AML-193 (cell line): ENCODE data around the gene IGFN1.
"Not testable (repeated sequence)": the region's sequence is repeated elsewhere in the genome, so short reads cannot be mapped to it uniquely, and the experiment has no call there.

Source experiments
- DNase-seq, 2 experiments: peaks; one replicate each; lab custom pipeline; 2025; lab: John Stamatoyannopoulos, UW

The IGFN1 gene

GRCh38 chr1:201250326-201251011, 59.8 kb downstream of the IGFN1 start:
- DNase-seq, result no peak

- no peak for DNase-seq
Observed at GRCh38 chr1:201251411-201251810, 60.8 kb downstream of the IGFN1 start.

GRCh38 chr1:201251851-201252430, 61.3 kb downstream of the IGFN1 start:
- no peak for DNase-seq

DNA sequence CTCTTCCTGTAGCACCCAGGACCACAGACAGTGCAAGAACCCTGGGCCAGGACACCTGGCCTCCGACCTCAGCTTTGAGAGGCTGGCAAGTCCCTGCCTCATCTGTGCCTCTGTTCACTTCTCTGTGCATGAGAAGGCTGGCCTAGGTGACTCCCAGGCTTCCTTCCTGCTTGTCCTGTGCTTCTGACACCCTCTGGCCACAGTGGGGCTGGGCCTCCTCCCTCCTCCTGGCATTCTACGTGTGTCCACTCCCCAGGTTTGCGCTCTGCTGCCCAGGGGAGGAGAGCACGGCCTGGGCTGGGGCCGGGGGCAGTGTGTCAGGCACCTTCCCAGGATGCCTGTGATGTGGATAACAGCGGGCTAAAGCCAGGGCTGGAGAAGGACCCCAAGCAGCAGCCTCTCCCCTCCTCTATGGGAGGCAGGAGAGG, 62.3 kb downstream of the IGFN1 start:
- DNase-seq, result no peak

- no peak for DNase-seq
Observed at GRCh38 chr1:201253411-201253810, 62.8 kb downstream of the IGFN1 start.

DNA sequence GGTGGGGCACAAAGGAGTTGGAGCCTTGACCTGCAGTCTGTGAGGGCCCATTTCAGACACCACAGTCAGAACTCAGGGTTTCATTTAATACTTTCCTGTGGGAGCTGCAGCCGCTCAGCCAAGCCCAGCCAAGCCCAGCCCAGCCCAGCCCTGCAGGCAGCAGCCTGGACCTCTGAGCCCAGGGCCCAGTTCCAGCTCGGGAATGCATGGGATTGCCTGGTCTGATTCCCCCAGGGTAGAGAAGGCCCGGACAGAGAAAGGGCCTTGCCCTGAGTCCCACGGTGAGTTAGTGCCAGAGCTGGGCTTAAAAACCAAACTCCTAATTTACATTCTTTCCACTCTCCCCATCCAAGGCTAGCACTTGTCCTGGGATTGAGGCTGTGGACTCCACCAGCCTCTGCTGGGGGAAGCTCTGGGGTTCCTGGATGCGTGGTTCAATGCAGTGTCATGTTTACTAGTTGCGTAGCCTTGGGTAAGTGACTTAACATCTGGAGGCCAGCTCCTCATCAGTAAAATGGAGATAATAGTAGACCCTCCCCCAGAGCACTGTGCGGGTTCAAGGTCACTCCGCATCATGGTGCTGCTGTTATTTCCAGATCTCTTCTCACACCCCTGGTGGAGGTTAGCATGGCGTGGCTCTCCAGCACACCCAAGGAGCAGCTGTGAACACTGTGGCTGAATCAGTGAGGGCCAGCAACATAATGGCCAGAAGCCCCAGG, 63.4 kb downstream of the IGFN1 start:
- no peak for DNase-seq

- DNase-seq, result no peak
Observed at GRCh38 chr1:201254625-201255478, 64.2 kb downstream of the IGFN1 start.

GRCh38 chr1:201255479-201256362, 65.1 kb downstream of the IGFN1 start:
- DNase-seq, result no peak

DNA sequence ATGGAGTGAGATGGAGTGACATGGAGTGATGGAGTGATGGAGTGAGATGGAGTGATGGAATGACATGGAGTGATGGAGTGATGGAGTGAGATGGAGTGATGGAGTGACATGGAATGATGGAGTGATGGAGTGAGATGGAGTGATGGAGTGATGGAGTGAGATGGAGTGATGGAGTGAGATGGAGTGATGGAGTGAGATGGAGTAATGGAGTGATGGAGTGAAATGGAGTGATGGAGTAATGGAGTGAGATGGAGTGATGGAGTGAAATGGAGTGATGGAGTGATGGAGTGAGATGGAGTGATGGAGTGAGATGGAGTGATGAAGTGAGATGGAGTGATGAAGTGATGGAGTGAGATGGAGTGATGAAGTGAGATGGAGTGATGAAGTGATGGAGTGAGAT, 67.5 kb downstream of the IGFN1 start:
- DNase-seq, result not testable (repeated sequence)

DNA sequence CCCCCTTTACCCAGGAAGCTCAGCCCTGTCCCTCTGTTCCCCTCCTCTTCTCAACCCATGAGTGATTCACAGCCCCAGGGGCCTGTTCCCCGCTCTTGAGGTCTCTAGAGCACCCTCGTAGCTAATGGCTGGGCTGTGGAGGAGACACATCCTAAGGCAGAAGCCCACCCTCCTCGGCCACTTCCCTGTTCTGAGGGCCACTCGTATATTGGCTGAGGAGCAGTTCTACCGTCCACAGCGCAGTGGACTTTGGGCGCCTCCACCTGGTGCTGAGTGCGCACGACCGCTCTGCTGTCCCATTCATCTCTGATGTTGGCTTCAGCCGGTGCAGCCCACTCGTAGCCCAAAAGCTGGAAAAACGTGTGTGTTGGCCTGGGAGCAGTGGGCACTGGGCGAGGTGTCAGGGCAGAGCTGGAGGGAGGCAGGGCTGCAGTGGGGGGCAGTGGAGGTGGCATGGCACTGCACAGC, 68.2 kb downstream of the IGFN1 start:
- DNase-seq, result no peak

DNA sequence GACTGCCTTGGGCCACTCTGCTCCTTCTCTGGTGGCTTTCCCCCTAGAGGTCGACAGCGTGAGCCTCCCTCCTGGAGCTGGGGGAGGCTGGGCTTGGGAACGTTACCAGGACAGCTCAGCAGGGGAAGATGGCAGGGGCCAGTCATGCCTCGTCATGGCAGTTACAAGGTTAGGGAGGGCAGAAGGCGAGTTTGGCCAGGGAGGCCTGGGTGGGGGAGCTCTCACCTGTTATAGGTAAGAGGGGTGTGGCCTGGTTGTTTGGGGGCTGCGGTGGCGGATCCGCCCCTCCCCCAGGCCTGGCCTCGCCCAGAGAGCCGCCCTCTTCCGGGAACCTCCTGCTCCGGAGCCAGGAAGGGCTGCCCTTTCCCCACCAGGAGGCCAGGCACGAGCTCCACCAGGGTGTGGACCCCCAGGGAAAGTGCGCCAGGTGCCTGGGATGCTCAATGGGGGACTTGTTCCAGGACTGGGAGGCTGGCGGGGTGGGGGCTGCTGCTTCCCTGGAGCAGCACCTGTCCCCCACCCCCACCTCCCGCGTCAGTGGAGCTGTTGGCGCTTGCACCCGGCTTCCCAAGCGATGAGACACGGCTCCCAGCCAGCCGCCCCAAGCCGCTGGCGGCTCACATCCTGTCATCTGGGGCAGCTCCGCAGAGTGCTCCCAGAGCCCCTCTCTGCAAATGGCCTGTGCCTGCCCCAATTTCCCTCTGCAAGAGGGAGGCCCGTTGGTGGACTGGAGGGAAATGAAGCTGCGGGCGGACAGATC, 69.0 kb downstream of the IGFN1 start:
- no peak for DNase-seq

GRCh38 chr1:201260236-201260590, 69.6 kb downstream of the IGFN1 start:
- DNase-seq, result no peak

DNA sequence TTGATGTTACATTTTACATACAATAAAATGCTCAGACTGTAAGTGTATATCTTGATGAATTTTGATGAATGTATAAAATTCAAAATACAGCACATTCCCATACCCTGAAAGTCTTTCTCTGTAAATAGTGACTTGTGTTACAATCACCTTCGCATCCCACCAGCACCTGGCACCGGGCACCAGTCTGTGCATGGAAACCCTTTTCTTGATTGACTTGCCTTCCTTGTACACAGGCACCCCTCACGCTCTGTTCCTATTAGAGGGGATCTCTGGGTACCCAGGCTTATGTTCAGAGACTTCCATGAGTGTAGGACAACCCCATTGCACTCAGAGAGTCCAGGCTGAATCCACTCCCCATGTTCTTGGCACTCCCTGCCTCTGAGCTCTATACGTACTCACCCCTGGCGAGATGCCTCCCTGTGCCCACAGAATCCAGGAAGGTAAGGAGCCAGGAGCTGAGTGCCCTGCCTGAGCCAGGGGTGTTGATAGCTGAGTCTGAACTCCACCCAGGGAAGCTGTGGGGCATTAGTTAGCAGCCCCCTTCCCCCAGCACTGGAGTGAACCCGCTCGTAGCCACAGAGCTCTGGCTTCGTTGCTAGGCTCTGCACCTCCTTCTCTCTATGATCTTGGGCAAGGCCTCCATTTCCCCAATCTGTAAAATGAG, 70.2 kb downstream of the IGFN1 start:
- DNase-seq, result no peak

DNA sequence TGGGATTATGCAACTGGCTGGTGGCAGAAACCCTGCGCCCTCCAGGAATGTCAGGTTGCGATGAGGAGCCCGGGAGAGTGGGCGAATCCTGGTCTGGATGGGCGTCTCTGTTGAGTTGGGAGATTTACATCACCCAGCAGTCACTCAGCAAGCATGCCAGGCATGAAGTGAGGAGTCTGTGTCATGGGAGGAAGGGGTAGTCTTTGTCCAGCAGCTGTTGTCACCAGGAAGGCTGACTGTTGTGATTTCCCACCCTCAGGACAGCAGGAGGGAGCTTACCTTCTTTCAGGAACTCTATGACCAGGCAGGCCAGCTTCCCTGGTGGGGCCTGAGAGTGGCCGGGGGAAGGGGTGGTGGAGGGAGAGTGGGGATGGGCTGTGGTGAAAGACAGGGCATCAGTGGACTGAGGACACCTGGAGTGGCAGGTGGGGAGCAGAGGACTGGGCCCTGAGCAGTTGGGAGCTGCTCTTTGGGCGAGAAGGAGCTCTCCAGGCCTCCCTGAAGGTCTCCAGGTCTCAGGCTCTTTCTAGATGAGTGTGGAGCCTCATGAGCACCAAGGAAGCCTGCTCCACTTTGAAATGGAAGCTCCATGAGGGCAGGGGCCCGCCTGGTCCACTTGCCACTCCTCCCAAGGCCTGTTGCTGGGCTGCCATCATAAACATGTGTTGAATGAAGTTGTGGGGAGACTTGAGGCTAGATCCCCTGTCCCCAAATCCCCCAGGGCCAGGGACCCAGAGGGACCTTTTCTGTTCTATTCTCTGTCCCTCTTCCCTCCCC, 71.3 kb downstream of the IGFN1 start:
- DNase-seq, result no peak

DNA sequence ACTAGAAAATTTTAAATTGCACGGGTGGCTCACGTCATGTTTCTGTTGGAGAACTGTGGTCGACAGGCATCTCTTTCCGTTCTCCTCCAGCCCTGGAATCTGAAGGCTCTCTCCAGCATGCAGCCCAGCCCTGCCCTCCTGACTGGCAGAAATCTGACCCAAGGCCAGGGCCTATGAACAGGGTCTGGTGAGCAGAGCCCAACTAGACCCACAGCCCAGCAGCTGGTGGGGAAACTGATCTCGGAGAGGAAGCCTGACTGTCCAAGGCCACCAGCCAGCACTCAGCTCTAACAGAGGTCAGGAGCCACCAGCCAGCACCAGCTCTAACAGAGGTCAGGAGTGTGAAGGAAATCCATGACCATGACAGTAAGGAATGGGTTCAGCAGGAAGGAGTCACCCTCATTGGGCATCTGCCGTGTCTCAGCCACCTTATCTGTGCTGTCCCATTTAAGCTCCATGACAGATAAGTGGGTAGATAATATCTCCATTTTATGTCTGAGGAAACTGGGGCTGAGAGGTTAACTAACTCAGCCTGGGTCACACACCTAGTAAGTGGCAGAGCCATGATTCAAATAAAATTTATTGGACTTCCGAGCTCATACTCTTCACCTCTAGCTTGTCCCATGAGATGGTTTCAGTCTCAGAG, 72.5 kb downstream of the IGFN1 start:
- no peak for DNase-seq

DNA sequence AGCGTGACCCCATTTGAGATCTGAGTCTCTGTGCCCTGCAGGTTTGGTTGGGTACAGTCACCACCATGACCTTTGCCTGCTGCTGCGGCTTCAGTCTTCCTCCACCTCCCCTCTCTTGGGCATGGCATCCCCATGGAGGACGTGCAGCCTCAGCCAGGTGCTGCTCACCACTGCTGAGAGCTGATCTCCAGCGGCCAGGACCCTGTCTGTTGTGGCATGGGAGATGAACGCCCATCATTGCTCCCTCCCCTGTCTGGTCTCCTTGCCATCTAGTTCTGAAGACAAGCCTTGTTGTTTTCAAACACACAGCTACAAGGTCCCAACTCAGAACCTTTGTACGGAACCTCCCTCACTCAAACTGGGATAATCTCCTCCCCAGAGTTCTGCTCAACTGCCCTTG, 73.4 kb downstream of the IGFN1 start:
- DNase-seq, result no peak

- no peak for DNase-seq
Observed at GRCh38 chr1:201264554-201264953, 73.9 kb downstream of the IGFN1 start.

- DNase-seq, result no peak
Observed at GRCh38 chr1:201265756-201266155, 75.1 kb downstream of the IGFN1 start.

DNA sequence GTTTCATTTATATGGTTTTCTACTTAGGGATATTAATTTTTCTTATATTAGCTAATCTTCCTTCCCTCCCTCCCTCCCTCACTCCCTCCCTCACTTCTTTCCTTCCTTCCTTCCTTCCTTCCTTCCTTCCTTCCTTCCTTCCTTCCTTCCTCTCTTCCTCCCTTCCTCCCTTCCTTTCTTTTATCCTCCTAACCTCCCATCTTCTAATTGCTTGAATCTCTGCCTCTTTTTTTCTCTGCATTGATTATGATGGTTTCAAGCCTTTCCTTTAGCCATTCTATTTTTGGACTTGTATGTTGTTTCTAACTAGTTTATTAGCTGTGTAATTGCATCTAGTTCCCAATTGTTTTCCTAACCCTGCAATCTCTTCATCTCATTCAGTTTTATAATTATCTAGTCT, 75.7 kb downstream of the IGFN1 start:
- no peak for DNase-seq
